ENCODE measurements around the gene FADD.
"Not testable (repeated sequence)": the region's sequence is repeated elsewhere in the genome, so short reads cannot be mapped to it uniquely, and the experiment has no call there.

Gene FADD

GRCh38 chr11:70205049-70205725, 2.1 kb downstream of the FADD start:
- H3K4me3 ChIP-seq (ENCODE audit: low read length) = no peak overlapping the region
- H3K36me3 ChIP-seq (ENCODE audit: control insufficient read depth, insufficient read depth, low read length) = peaks cover 19% of the 10 kb centered on the region; the same call in 1 of the 2 replicates
- no peak overlapping the region for H3K27ac ChIP-seq (ENCODE audit: low read length)

DNA sequence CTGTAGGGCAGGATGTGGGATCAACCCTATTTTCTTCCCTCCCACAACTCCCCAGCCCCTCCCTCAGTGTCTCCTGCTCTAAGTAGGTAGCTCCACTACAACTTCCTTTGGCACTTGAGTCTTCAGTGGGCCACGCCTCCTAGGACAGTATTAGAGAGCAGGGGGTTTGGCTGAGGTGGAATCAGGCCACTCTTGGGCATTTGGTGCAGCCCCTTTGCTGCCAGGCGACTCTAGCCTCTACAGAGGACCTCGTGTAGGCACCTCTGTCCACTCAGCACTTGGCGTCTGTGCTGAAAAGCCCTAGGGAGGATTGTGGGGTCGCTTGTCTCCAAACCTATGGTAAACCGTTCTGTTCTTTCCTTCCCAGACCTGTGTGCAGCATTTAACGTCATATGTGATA, 2.7 kb downstream of the FADD start:
- no CpG with 5 or more reads among the region's 7 CpGs for WGBS (ENCODE audit: insufficient coverage, insufficient read length)
- no peak for DNase-seq (ENCODE audit: low read depth, low spot score)
- Histone ChIP-seq H3K27ac (ENCODE audit: low read length) (no peak overlapping the region), H3K4me1 (ENCODE audit: control insufficient read depth, insufficient read depth, low read length) (peaks cover 6% of the 10 kb centered on the region), H3K27me3 (ENCODE audit: control insufficient read depth, insufficient read depth, low read length) (no peaks in the 10 kb centered on the region), H3K9me3 (ENCODE audit: control insufficient read depth, insufficient read depth, low read length) (no peaks in the 10 kb centered on the region), H3K36me3 (ENCODE audit: control insufficient read depth, insufficient read depth, low read length) (peaks cover 19% of the 10 kb centered on the region; the same call in 1 of the 2 replicates), H3K4me3 (ENCODE audit: low read length) (no peak overlapping the region)

More at GRCh38 chr11:70205049-70205725, 2.1 kb downstream of the FADD start:
- WGBS (ENCODE audit: insufficient coverage, insufficient read length) = no CpG with 5 or more reads among the region's 12 CpGs
- no peaks in the 10 kb centered on the region for H3K9me3 ChIP-seq (ENCODE audit: control insufficient read depth, insufficient read depth, low read length)
- DNase-seq (ENCODE audit: low read depth, low spot score) = no peak
- H3K27me3 ChIP-seq (ENCODE audit: control insufficient read depth, insufficient read depth, low read length) = no peaks in the 10 kb centered on the region
- H3K4me1 ChIP-seq (ENCODE audit: control insufficient read depth, insufficient read depth, low read length) = peaks cover 4% of the 10 kb centered on the region

DNA sequence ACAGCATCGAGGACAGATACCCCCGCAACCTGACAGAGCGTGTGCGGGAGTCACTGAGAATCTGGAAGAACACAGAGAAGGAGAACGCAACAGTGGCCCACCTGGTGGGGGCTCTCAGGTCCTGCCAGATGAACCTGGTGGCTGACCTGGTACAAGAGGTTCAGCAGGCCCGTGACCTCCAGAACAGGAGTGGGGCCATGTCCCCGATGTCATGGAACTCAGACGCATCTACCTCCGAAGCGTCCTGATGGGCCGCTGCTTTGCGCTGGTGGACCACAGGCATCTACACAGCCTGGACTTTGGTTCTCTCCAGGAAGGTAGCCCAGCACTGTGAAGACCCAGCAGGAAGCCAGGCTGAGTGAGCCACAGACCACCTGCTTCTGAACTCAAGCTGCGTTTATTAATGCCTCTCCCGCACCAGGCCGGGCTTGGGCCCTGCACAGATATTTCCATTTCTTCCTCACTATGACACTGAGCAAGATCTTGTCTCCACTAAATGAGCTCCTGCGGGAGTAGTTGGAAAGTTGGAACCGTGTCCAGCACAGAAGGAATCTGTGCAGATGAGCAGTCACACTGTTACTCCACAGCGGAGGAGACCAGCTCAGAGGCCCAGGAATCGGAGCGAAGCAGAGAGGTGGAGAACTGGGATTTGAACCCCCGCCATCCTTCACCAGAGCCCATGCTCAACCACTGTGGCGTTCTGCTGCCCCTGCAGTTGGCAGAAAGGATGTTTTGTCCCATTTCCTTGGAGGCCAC, 3.3 kb downstream of the FADD start:
- peaks cover 19% of the 10 kb centered on the region; the same call in 1 of the 2 replicates for H3K36me3 ChIP-seq (ENCODE audit: control insufficient read depth, insufficient read depth, low read length)
- H3K9me3 ChIP-seq (ENCODE audit: control insufficient read depth, insufficient read depth, low read length) = no peaks in the 10 kb centered on the region
- no peak for DNase-seq (ENCODE audit: low read depth, low spot score)
- no peak overlapping the region for H3K4me3 ChIP-seq (ENCODE audit: low read length)
- no peaks in the 10 kb centered on the region for H3K27me3 ChIP-seq (ENCODE audit: control insufficient read depth, insufficient read depth, low read length)
- WGBS (ENCODE audit: insufficient coverage, insufficient read length) = no CpG with 5 or more reads among the region's 22 CpGs
- H3K4me1 ChIP-seq (ENCODE audit: control insufficient read depth, insufficient read depth, low read length) = peaks cover 6% of the 10 kb centered on the region
- no peak overlapping the region for H3K27ac ChIP-seq (ENCODE audit: low read length)

DNA sequence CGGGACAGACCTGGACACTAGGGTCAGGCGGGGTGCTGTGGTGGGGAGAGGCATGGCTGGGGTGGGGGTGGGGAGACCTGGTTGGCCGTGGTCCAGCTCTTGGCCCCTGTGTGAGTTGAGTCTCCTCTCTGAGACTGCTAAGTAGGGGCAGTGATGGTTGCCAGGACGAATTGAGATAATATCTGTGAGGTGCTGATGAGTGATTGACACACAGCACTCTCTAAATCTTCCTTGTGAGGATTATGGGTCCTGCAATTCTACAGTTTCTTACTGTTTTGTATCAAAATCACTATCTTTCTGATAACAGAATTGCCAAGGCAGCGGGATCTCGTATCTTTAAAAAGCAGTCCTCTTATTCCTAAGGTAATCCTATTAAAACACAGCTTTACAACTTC, 3.9 kb downstream of the FADD start:
- Histone ChIP-seq H3K4me3 (ENCODE audit: low read length) (no peak overlapping the region), H3K27me3 (ENCODE audit: control insufficient read depth, insufficient read depth, low read length) (no peaks in the 10 kb centered on the region), H3K4me1 (ENCODE audit: control insufficient read depth, insufficient read depth, low read length) (peaks cover 6% of the 10 kb centered on the region), H3K9me3 (ENCODE audit: control insufficient read depth, insufficient read depth, low read length) (no peaks in the 10 kb centered on the region), H3K36me3 (ENCODE audit: control insufficient read depth, insufficient read depth, low read length) (peaks cover 19% of the 10 kb centered on the region; the same call in 1 of the 2 replicates), H3K27ac (ENCODE audit: low read length) (no peak overlapping the region)
- no CpG with 5 or more reads among the region's 6 CpGs for WGBS (ENCODE audit: insufficient coverage, insufficient read length)
- DNase-seq (ENCODE audit: low read depth, low spot score) = no peak

DNA sequence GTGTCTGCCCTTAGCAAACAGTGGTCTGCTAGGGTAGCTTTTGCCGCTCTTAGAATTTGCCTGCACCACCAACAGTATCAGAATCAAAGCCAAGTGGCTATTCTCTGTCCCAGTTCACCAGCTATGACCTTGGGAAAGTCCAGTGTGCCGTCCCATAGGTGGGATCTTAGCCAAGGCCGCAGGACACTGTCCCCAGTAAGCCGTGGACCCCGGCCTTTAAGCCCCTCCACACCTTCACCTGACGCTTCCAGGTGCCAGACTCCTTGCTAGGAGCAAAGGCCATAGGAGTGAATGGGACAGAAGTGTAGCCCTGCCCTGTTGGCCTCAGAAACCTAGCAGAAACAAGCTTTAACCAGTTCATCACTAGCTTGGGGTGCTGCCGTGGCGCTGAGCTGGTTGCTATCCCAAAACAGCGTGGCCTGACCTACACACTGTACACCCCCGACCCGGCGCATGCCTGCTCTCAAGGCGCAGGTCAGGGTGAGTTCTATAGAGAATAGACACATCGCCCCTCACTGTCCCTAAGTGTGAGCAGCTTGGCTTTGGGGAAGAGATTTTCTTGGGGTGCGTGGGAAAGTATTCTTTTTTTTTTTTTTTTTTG, 4.5 kb downstream of the FADD start:
- DNase-seq (ENCODE audit: low read depth, low spot score) = no peak
- Histone ChIP-seq H3K4me3 (ENCODE audit: low read length) (no peak overlapping the region), H3K4me1 (ENCODE audit: control insufficient read depth, insufficient read depth, low read length) (peaks cover 7% of the 10 kb centered on the region), H3K36me3 (ENCODE audit: control insufficient read depth, insufficient read depth, low read length) (peaks cover 19% of the 10 kb centered on the region; the same call in 1 of the 2 replicates), H3K27ac (ENCODE audit: low read length) (no peak overlapping the region), H3K27me3 (ENCODE audit: control insufficient read depth, insufficient read depth, low read length) (no peaks in the 10 kb centered on the region), H3K9me3 (ENCODE audit: control insufficient read depth, insufficient read depth, low read length) (no peaks in the 10 kb centered on the region)
- no CpG with 5 or more reads among the region's 15 CpGs for WGBS (ENCODE audit: insufficient coverage, insufficient read length)

- peaks cover 19% of the 10 kb centered on the region; the same call in 1 of the 2 replicates for H3K36me3 ChIP-seq (ENCODE audit: control insufficient read depth, insufficient read depth, low read length)
- H3K27ac ChIP-seq (ENCODE audit: low read length) = no peak overlapping the region
- H3K4me1 ChIP-seq (ENCODE audit: control insufficient read depth, insufficient read depth, low read length) = peaks cover 8% of the 10 kb centered on the region
- H3K9me3 ChIP-seq (ENCODE audit: control insufficient read depth, insufficient read depth, low read length) = no peaks in the 10 kb centered on the region
- no peak for DNase-seq (ENCODE audit: low read depth, low spot score)
- H3K4me3 ChIP-seq (ENCODE audit: low read length) = no peak overlapping the region
- H3K27me3 ChIP-seq (ENCODE audit: control insufficient read depth, insufficient read depth, low read length) = no peaks in the 10 kb centered on the region
- no CpG with 5 or more reads among the region's 6 CpGs for WGBS (ENCODE audit: insufficient coverage, insufficient read length)
These were observed 6.4 kb downstream of the FADD start for GRCh38 chr11:70209391-70209912.

GRCh38 chr11:70210051-70210501, 7.0 kb downstream of the FADD start:
- Histone ChIP-seq H3K4me3 (ENCODE audit: low read length) (no peak overlapping the region), H3K4me1 (ENCODE audit: control insufficient read depth, insufficient read depth, low read length) (peaks cover 4% of the 10 kb centered on the region), H3K9me3 (ENCODE audit: control insufficient read depth, insufficient read depth, low read length) (no peaks in the 10 kb centered on the region), H3K27ac (ENCODE audit: low read length) (no peak overlapping the region), H3K36me3 (ENCODE audit: control insufficient read depth, insufficient read depth, low read length) (peaks cover 16% of the 10 kb centered on the region; the same call in 1 of the 2 replicates), H3K27me3 (ENCODE audit: control insufficient read depth, insufficient read depth, low read length) (no peaks in the 10 kb centered on the region)
- no peak for DNase-seq (ENCODE audit: low read depth, low spot score)
- WGBS (ENCODE audit: insufficient coverage, insufficient read length) = no CpG with 5 or more reads among the region's 8 CpGs

- no peak for DNase-seq (ENCODE audit: low read depth, low spot score)
- H3K27ac ChIP-seq (ENCODE audit: low read length) = no peak overlapping the region
- H3K27me3 ChIP-seq (ENCODE audit: control insufficient read depth, insufficient read depth, low read length) = no peaks in the 10 kb centered on the region
- peaks cover 4% of the 10 kb centered on the region for H3K4me1 ChIP-seq (ENCODE audit: control insufficient read depth, insufficient read depth, low read length)
- peaks cover 16% of the 10 kb centered on the region; the same call in 1 of the 2 replicates for H3K36me3 ChIP-seq (ENCODE audit: control insufficient read depth, insufficient read depth, low read length)
- no peaks in the 10 kb centered on the region for H3K9me3 ChIP-seq (ENCODE audit: control insufficient read depth, insufficient read depth, low read length)
- no CpG with 5 or more reads among the region's 5 CpGs for WGBS (ENCODE audit: insufficient coverage, insufficient read length)
- H3K4me3 ChIP-seq (ENCODE audit: low read length) = no peak overlapping the region
These were observed 7.4 kb downstream of the FADD start for GRCh38 chr11:70210530-70210929.

DNA sequence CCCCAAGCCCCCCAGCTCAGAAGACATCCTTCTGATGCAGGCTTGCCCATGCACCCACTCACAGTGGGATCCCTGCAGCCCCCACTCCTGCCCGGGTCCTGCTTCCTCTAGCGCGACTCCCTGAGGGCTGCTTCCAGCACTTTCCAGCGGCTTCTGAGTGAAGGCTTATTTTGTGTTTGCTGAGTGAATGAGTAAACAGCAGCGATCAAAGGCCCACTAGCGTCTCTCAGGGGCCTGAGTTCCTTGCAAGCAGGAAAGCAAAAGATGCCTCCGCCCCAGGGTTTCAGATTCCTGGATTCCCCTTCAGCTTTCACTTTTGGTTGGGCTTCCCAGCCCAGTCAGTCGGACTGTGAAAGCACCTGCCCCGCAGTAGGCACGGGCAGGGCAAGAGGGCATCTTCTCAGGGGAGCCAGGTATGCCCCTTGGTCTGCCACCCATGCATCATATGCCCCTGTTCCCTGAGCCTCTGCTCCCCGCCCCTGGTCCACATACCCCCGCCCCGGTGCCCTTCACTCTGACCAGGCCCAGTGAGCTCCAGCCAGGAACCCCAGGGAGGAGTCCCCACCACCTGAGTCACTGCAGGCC, 9.2 kb downstream of the FADD start:
- Histone ChIP-seq H3K9me3 (ENCODE audit: control insufficient read depth, insufficient read depth, low read length) (no peaks in the 10 kb centered on the region), H3K4me3 (ENCODE audit: low read length) (no peak overlapping the region), H3K4me1 (ENCODE audit: control insufficient read depth, insufficient read depth, low read length) (peaks cover 4% of the 10 kb centered on the region), H3K36me3 (ENCODE audit: control insufficient read depth, insufficient read depth, low read length) (peaks cover 6% of the 10 kb centered on the region; the same call in 1 of the 2 replicates), H3K27ac (ENCODE audit: low read length) (no peak overlapping the region), H3K27me3 (ENCODE audit: control insufficient read depth, insufficient read depth, low read length) (no peaks in the 10 kb centered on the region)
- no CpG with 5 or more reads among the region's 13 CpGs for WGBS (ENCODE audit: insufficient coverage, insufficient read length)
- no peak for DNase-seq (ENCODE audit: low read depth, low spot score)

DNA sequence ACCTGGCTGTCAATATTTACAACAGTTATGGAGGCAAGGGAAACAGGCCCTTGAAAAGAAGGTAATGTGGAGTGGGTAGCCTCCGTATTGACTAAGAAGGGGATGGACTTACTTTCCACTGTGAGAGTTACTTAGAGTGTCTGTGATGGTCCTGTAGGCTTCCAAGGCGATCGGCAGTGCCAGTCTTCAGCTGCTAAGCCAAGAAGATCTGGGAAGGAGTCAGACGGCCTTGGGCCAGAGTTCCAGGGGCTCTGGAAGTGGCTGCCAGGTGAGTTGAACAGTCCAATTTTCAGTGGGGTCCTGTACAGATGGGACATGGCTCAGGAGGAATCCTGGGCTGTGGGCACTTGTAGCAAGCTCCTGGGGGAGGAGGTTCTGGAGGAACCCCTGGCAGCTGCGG, 14.3 kb downstream of the FADD start:
- not testable (repeated sequence) for H3K9me3 ChIP-seq (ENCODE audit: control insufficient read depth, insufficient read depth, low read length); H3K4me3 ChIP-seq (ENCODE audit: low read length); H3K27me3 ChIP-seq (ENCODE audit: control insufficient read depth, insufficient read depth, low read length); H3K27ac ChIP-seq (ENCODE audit: low read length); DNase-seq (ENCODE audit: low read depth, low spot score); H3K4me1 ChIP-seq (ENCODE audit: control insufficient read depth, insufficient read depth, low read length); H3K36me3 ChIP-seq (ENCODE audit: control insufficient read depth, insufficient read depth, low read length)
- no CpG with 5 or more reads among the region's 5 CpGs for WGBS (ENCODE audit: insufficient coverage, insufficient read length)
